LHCN-M2 (cell line): ENCODE measurements around the gene FYCO1. TPM values are rescaled to one million over a fixed set of nuclear protein-coding genes. Genes with fewer than 3 reads are reported as not detected.
"Not testable (repeated sequence)": the region's sequence is repeated elsewhere in the genome, so short reads cannot be mapped to it uniquely, and the experiment has no call there.

Source experiments
- DNase-seq: peaks from one replicate; pipeline ENCODE4 v3.0.0-alpha.2; 2012; ENCODE audit warnings: low read depth
- polyA plus RNA-seq: library from polyadenylated mRNA; unstranded; fragments of >200 nt; gene quantifications from one replicate; pipeline ENCODE4 v1.2.1, GENCODE V29; 2012; ENCODE audit warnings: missing spikeins
- total RNA-seq: library from RNA; depleted of rRNA; stranded (reverse); fragments of >200 nt; gene quantifications from 2 replicates; pipeline ENCODE4 v1.2.3, GENCODE V29; 2014; rRNA removed

FYCO1 gene
- 5.7 and 10.8 TPM in 2 replicates for total RNA-seq
- 8.6 TPM for polyA plus RNA-seq

DNA sequence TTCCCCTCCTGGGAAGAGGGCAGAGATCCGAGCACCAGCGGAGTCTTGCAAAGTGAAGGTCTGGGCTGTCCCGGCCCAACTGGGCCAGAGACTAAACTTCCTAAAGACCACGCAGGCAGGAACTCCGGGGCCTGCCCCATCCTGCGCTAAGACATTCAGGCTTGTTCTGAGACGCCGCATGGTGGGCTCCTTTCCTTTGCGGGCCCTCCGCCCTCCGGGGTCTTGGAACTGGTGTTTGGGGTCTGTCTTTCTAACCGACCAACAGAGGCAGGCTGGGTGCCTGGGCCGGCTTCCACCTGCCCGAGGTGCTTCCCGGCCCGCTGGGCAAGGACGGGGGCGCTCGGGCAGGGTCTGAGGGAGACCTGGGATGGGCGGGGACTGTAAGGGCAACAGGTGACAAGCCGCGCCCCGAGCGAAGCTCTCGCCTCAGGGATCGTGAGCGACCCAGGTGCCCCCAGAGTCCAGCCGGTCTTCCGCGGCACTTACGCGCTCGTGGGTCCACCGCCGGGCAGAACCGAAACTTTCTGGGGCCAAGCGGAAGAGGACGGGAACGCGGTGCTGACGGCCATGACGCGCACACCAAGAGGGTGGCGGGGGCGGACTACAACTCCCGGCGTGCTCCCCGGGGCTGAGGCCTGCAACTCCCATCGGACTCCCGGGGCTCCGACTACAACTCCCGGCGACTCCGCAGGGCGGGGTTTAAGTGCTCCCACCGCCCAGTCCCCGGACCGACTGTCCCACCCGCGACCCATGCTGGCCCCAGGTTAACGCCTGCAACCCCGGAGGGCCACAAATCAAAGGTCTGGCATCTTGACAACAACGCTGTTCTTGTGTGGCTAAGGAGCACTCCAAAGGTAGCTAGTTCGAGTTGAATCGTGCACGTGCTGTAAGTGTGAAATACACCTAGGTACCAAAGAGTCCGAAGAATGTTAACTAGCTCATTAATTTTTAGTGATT is at the start of gene FYCO1:
FYCO1 (minus strand) TSS at position 589 of the 957 bp plus-strand sequence. CDS start 10,914 bp downstream, outside the sequence.
- peak; percentile 81 for DNase-seq

DNA sequence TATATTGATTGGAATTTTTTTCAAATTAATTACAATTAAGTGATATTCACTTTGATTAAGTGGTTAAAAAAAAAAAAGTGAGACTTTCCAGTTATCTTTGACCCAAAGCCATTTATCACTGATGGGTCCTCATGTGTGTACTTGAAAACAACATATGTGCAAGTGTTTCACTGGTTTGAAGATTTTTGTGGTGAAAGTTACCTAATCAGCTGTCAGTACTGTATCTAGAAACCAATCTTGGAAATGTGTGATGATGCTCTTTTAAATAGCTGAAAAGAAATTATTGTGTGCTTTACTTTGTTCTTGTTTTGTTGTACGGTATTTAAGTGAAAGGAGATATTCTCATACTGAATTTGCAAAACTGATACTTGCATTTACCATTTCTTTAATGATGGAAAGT is 43.3 kb upstream of the FYCO1 start:
- no peak for DNase-seq

DNA sequence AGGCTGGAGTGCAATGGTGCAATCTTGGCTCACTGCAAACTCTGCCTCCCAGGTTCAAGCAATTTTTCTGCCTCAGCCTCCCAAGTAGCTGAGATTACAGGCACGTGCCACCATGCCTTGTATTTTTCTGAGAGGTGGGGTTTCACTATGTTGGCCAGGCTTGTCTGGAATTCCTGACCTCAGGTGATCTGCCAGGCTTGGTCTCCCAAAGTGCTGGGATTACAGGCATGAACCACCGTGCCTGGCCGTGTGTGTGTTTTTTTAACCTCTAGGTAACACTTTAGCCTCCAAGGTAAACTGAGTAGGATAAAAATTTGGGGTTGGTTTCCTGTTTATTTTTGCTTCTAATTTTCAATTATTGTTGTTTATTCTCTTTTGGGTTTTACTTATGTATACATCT is 42.4 kb upstream of the FYCO1 start:
- not testable (repeated sequence) for DNase-seq

DNA sequence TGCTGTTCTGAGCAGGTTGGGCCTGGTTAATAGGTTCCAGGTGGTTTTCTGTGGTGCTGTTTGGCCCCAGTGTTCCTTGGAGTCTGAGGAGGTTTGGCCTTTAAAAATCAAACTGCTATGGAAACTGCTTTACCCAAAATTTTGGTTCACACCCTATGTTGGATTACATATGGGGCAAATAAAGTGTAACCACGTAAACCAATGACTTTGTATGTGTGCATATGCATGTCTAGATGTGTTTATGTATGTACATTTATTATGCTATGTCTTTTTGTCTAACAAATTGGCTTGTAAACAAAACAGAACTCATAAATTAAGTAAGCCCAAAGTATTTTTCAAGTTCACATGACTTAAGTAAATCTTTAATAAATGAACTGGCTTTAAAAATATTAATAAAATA is 40.6 kb upstream of the FYCO1 start:
- DNase-seq, result no peak

DNA sequence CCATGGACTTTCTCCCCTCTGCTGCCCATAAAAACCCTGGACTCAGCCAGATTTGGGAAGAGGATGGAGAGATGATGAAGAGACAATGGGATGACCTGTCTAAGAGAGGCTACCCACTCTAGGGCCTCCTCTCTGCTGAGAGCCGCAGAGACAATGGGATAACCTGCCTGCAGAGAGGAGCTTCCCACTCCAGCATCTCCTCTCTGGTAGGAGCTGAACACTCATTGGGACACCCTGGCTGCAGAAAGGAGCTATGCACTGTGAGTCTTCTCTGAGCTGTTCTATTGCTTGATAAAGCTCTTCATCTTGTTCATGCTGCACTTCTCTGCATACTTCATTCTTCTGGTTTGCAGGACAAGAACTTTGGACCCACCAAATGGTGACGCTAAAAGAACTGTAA is 36.1 kb upstream of the FYCO1 start:
- DNase-seq, result no peak

DNA sequence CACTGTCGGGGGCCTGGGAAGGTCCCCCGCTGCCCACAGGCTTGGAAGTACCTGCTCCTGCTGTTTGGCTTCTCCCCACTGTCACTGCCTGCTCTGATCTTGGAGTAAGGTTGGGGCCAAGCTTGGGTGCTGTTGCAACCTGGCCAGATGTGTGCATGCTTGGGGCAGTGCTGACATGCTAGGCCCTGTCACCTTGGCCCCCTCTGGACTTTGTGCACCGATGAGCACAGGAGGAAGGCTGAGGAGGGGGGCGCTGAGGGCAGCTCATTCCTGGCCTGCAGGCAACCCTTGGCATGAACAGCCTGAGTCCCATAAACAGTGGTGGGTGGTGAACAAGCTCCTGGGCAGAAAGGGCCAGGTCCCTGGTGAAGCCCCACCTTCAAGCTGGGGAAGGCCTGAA is 35.6 kb upstream of the FYCO1 start:
- no peak for DNase-seq

DNA sequence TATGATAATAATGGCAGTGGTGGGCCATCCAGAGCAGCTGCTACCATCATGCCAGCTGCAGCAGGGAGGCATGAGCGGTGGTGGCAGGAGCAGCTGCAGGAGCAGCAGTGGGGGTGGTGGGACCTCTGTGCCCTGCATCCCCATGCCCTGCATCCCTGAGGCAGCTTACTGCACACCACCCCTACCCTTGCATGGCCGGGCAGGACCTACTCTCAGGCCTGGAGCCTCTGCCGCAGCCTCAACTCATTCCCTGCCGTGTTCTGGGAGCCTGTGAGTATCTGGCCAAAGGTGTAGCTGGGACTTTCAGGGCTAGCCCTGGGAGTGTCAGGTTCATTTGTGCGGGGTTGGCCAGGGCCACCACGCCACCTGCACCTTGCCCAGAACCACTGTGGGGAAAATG is 35.0 kb upstream of the FYCO1 start:
- DNase-seq, result no peak

DNA sequence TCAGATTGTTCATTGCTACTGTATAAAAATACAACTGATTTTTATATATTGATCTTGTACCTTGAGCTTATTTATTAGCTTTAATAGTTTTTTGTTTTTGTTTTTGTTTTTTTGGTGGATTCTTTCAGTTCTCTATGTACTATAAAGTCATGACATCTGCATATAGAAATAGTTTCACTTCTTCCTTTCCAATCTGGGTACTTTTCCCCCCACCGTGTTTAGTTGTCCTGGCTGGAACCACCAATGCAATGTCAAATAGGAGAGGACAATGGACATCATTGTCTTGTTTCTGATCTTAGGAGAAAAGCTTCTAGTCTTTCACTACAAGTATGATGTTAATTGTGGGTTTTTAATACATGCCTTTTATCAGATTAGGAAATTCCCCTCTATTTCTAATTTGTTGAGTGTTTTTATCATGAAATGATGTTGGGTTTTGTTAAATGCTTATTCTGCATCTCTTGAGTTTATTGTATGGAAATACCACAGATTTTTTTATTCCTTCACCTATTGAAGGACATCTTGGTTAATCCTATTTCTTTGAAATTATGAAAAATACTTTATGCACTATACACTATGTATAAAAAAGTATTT is 34.4 kb upstream of the FYCO1 start:
- DNase-seq, result no peak

DNA sequence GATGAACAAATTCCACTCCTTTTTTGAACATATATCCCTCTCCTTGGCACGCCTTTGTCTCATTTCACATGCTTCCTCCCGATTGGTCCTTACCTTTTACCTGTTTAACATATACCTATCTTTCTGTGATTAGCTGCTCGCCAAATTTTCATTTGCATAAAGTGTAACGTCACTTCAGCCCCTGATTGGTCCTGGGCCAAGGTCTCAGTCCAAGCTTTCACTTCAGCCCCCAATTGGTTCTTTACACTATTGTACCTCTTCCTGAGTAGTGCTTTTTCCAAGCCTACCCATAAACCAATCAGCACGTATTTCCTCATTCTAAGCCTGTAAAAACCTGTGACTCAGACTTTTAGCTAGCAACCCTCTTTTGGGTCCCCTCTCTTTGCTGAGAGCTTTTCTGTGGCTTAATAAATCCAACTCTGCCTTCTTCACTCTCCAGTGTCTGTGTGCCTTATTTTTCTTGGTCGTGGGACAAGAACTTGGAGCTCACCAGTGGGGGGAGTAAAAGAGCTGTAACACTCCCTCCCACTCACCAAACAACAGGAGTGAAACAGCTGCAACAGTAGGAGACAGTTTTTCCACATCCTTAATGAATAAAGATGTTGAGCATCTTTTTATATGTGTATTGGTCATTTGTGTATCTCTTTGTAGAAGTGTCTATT is 32.2 kb upstream of the FYCO1 start:
- peak; percentile 28 for DNase-seq

DNA sequence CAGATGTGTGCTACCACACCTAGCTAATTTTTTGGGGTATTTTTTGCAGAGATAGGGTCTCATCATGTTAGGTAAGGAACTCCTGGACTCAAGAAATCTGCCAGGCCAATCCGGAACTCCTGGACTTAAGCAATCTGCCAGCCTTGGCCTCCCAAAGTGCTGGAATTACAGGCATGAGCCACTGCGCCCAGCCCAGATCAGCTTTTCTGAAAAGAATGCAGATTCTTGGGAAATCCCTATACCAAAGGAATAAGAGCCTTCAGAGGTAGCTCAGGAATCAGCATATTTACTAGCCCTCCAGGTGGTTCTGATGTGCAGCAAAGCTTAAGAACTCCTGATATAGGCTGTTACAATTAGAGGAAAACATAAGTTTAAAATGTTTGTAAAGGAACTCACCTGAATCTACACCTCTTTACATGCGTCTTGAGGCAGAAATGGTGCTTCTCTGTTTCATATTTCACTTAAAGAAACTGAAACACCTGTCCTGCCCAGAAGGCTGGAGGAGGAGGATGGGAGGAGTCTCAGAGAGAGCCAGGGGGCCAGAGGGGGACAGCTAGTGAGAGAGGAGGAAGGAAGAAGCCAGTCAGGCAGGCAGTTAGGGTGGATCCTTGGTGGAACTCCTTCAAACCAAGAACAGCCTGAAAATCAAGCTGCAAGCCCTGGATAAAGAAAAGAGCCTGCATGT is 31.5 kb upstream of the FYCO1 start, which contains the start of gene XCR1:
XCR1 (minus strand) TSS at position 463 of the 685 bp plus-strand sequence. CDS start 5,536 bp downstream, outside the sequence.
- DNase-seq, result no peak

DNA sequence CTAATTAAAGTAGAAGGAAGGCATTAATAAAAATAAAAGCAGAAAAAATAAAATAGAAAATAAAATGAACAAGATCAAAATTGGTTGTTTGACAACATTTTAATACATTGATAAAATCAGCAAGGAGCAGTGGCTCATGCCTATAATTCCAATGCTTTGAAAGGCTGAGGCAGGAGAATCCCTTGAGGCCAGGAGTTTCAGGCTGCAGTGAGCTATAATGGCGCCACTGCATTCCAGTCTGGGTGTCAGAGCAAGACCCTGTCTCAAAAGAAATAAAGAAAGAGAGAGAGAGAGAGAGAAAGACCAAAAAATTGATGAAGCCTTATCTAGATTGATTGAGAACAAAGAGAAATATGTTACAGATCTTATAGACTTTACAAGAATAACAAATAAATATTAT is 29.5 kb upstream of the FYCO1 start:
- DNase-seq, result no peak

DNA sequence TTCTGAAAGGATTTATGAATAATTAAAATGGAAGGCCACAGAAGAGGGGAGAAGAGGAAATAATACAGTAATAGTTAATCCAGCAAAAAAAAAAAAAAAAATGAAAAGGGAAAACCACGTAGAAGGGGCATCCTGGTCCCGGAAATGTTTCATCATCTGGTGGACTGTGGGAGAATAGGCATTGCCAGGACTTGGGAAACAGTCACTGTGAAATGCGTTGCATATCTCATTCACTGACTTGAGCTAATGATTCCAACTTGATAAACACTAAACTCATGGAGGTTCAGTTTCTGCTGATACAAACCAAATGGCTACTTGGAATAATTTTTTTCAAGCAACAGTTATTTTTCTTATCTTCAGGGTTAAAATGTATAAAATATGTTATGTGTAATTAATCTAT is 28.5 kb upstream of the FYCO1 start:
- no peak for DNase-seq

DNA sequence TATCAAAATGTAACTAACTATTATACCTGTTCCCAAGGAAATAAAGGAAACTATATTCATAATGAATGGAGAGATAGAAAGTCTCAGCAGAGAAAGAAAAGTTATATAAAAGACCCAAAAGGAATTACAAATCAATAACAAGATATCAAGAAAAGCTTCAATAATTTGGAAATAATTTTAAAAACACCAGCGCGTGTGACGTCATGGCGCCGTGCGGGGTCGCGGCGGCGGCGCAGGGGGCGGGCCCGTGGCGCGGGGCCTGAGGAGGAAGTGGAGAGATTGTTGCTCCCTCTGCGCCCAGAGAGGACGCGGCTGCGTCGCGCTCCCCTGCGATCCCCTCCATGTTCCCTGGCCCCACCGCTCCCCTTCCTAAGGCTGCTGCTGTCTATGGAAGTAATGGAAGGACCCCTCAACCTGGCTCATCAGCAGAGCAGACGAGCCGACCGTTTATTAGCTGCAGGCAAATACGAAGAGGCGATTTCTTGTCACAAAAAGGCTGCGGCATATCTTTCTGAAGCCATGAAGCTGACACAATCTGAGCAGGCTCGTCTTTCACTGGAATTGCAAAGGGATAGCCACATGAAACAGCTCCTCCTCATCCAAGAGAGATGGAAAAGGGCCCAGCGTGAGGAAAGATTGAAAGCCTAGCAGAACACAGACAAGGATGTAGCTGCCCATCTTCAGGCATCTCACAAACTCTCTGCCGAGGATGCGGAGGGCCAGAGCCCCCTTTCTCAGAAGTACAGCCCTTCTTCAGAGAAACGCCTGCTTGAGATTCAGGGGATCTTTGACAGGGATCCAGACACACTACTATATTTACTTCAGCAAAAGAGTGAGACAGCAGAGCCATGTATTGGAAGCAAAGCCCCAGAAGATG is 27.5 kb upstream of the FYCO1 start:
- DNase-seq, result no peak

DNA sequence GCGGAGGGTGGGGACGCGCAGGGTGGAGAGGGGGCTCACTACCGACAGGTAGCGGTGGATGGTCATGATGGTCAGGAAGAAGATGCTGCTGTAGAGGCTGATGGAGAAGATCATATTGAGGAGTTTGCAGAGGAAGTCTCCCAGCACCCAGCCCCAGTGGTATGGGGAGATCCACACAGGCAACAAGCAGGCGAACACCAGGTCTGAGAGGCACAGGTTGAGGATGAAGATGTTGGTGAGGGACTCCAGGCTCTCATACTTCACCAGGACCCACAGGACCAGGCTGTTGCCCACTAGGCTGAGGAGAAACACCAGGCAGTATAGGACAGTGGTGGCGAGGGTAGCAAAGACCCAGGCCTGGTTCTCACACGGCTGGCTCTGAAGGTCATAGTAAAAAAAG is 25.9 kb upstream of the FYCO1 start:
- DNase-seq, result no peak

DNA sequence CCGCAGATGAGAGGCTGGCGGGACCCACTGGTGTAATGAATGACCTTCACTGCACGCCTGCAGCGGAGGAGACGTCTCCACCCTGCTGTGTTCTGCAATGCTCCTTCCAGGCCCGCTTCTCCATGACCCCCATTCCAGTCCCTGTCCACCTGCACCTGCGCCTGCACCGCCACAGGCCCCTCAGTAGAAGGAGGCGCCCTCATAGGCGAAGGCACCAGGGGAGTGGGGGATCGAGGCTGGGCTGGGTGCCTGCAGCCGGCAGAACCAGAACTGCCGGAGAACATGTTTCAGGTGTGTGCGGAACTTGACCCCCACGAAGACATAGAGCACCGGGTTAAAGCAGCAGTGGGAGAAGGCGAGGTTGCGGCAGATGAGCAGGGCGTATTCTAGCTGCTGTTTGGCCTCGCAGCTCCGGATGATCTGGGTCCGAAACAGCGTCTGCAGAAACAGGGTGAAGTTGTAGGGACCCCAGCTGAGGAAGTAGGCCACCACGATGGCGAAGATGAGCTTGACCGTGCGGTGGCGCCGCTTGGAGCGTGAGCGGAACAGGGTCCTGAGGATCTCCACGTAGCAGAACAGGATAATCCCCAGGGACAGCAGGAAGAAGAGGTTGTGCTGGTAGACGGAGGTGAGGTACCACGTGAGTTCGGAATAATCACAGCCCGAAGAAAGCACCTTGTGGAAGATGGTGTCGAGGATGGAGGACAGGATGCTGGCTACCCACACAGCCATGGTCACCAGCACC is 25.3 kb upstream of the FYCO1 start:
- no peak for DNase-seq

DNA sequence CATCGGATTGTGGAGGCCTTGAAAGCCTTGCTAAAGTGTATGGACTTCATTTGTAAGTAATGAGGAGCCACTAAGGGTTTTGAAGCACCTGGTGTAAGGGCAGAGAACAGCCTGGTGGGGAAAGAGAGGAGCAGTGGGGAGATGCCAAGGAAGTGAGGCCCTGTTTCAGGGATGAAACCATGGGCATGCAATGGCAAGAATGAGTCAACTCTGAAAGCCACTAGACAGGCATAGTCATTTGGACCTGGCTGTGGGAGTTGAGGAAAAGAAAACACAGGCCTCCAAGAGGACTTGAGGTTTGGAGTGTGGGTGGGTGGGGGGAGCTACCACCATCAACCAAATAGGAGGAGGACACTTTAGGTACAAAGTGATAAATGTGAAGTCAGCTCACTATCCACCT is 24.1 kb upstream of the FYCO1 start:
- DNase-seq, result peak; percentile 10

DNA sequence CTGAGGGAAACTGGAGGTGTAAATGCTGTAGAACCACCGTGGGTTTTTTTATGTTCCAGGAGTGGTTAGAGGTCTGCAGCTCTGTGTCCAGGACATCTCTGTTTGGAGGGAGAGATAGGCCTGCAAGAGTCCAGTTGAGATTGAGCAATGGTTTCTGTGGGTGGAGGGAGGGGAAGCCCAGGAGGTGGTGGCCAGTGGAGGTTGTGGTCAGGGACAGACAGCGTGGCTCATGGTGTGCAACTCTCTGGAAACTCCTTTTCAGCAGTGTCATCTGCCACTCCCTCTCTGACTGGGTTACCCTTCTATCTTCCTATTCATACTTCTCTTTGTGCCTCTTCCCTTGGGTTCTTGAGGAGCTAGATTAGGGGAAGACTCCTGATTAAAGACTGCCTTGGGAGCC is 22.1 kb upstream of the FYCO1 start:
- DNase-seq, result no peak

DNA sequence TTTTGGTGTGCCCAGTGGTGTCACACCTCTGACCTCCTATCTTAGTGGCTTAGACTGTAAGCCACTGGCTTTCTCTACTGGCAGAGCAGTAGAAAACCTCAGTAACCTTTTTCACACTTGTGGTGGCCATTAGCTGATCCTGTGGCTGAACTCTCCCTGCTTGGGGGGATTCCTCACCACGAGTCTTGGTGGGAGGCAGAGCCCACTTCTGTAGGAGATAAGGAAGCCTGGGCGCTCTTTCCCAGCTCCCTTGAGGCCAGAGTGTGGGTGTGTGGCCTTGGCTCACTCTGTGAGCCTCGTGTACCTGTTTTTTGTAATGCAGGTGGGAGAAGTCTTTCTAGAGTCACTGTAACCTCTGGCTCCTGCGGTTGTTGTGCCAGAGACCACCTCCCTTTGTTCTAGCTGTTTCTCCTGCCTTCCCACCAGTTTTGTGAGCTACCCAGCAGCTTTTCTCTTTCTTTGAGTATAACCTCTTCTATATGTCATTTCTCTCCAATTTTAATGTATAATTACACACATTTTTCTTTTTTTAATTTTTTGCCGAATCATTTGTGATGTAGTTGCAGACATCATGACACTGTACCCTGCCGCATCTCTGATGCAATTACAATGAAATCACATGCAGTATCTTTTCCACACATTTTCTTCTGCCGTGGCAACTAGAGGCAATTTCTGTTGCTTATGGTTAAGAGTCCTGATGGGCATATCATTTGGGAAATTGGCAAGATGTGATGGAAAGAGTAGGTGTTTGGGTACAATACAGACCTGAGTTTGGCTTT is 17.9 kb upstream of the FYCO1 start:
- no peak for DNase-seq

DNA sequence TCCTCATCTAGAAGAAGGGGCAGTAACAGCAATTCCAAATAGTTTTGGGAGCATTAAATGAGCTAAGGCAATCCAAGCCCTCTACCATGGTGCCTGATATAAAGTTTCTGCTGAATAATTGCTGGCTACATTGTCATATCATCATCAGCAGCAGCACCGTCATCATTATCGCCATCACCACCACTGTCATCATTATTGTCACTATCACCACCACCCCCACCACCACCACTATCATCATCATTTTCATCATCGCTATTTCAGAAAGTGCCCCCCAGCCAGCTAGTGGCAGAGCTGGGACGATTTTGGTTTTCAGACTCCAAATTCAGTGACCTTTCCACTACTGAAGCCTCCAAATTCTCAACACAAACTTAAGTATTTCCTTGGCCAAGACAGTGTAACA is 16.6 kb upstream of the FYCO1 start:
- DNase-seq, result no peak
